ENCODE data around the gene C1orf216.

GRCh38 chr1:35748326-35748725 is 29.6 kb upstream of the C1orf216 start:
- TF ChIP-seq CTCF (conservative IDR thresholded peaks at IDR 0.05; ENCODE audit: low read depth, low read length) (no peak), MAFK (IDR thresholded peaks at IDR 0.05; ENCODE audit: low read depth, low read length) (no peak), USF2 (IDR thresholded peaks at IDR 0.05; ENCODE audit: low read depth, low read length) (no peak), RFX5 (IDR thresholded peaks at IDR 0.05; ENCODE audit: low read depth, low read length) (no peak), RAD21 (IDR thresholded peaks at IDR 0.05; ENCODE audit: low read length) (no peak), POLR2A (IDR thresholded peaks at IDR 0.05; ENCODE audit: low read depth, low read length) (no peak), MXI1 (IDR thresholded peaks at IDR 0.05; ENCODE audit: borderline replicate concordance, low read depth, low read length) (no peak), FOS (IDR thresholded peaks at IDR 0.05; ENCODE audit: low read depth, low read length) (no peak)
